ENCODE measurements around the gene IGHMBP2.
"Not testable (repeated sequence)": the region's sequence is repeated elsewhere in the genome, so short reads cannot be mapped to it uniquely, and the experiment has no call there.

Gene IGHMBP2

GRCh38 chr11:68903288-68904247 lies at the start of gene IGHMBP2, which contains the start of gene MRPL21:
Gene IGHMBP2, plus strand, starts transcription at chr11:68903891. Its CDS starts 62 bp downstream, at chr11:68903953.
Gene MRPL21, minus strand, starts transcription at chr11:68903832. Its CDS starts 22 bp downstream, at chr11:68903810.
- DNase-seq, result peak; percentile 86

GRCh38 chr11:68854273-68854958 lies 49.3 kb upstream of the IGHMBP2 start:
- DNase-seq, result no peak

GRCh38 chr11:68855205-68855981 lies 48.3 kb upstream of the IGHMBP2 start:
- DNase-seq, result peak; percentile 31

GRCh38 chr11:68856425-68857030 lies 47.2 kb upstream of the IGHMBP2 start:
- not testable (repeated sequence) for DNase-seq

GRCh38 chr11:68857037-68857586 lies 46.6 kb upstream of the IGHMBP2 start:
- no peak for DNase-seq

- no peak for DNase-seq
Observed at GRCh38 chr11:68859123-68859522, 44.6 kb upstream of the IGHMBP2 start.

GRCh38 chr11:68862421-68862820 lies 41.3 kb upstream of the IGHMBP2 start:
- no peak for DNase-seq

- no peak for DNase-seq
Observed at GRCh38 chr11:68863553-68864265, 40.0 kb upstream of the IGHMBP2 start.

GRCh38 chr11:68865241-68865640 lies 38.5 kb upstream of the IGHMBP2 start:
- no peak for DNase-seq

GRCh38 chr11:68867066-68867465 lies 36.6 kb upstream of the IGHMBP2 start:
- no peak for DNase-seq

GRCh38 chr11:68868221-68868835 lies 35.4 kb upstream of the IGHMBP2 start:
- no peak for DNase-seq

GRCh38 chr11:68870470-68870869 lies 33.2 kb upstream of the IGHMBP2 start:
- DNase-seq, result no peak

- DNase-seq, result no peak
Observed at GRCh38 chr11:68872216-68873003, 31.3 kb upstream of the IGHMBP2 start.

GRCh38 chr11:68878022-68878421 lies 25.7 kb upstream of the IGHMBP2 start:
- DNase-seq, result no peak

- no peak for DNase-seq
Observed at GRCh38 chr11:68880851-68881250, 22.8 kb upstream of the IGHMBP2 start.

- DNase-seq, result no peak
Observed at GRCh38 chr11:68881320-68881719, 22.4 kb upstream of the IGHMBP2 start.

- no peak for DNase-seq
Observed at GRCh38 chr11:68882391-68882790, 21.3 kb upstream of the IGHMBP2 start.

GRCh38 chr11:68884827-68885226 lies 18.9 kb upstream of the IGHMBP2 start:
- DNase-seq, result not testable (repeated sequence)

- peak; percentile 17 for DNase-seq
Observed at GRCh38 chr11:68889948-68890446, 13.7 kb upstream of the IGHMBP2 start.
